Pancreas (tissue), 10 donors: Measurements from ENCODE around the gene ZBED3. TPM values are rescaled to one million over a fixed set of nuclear protein-coding genes. Genes with fewer than 3 reads are reported as not detected.

Experiments used
- ATAC-seq, 4 donors: fragments of 200-7000 bp; cut with Tn5 transposase; one replicate each; pipeline versions ENCODE4 v1.8.0 to v1.9.1; 2020; ENCODE audit warnings: mild to moderate bottlenecking in 4 of 4, moderate library complexity in 4 of 4
- DNase-seq, 6 donors: peaks; one replicate each; pipeline ENCODE4 v3.0.0-alpha.2; 2020
- FAIRE-seq: peaks from 2 replicates; lab custom pipeline; 2012; peaks lifted over from hg19 to GRCh38; lab: Jason Lieb, UNC
- H3K27ac ChIP-seq, 4 donors: fragments of 200-600 bp; sonication (generic); 1 replicate in 3 of 4; 2 replicates in 1 of 4; pipeline versions ENCODE4 v1.5.0 to v1.8.0; 2020
- H3K27me3 ChIP-seq, 4 donors: fragments of 200-600 bp; one replicate each; pipeline ENCODE4 v1.8.0; 2021
- H3K36me3 ChIP-seq, 3 donors: fragments of 200-600 bp; sonication (generic) in 1 of 3; one replicate each; pipeline versions ENCODE4 v1.5.0 to v1.8.0; 2020 to 2021
- H3K4me1 ChIP-seq, 3 donors: fragments of 200-600 bp; one replicate each; pipeline ENCODE4 v1.8.0; 2021
- H3K4me3 ChIP-seq, 4 donors: fragments of 200-600 bp; sonication (generic) in 2 of 4; one replicate each; pipeline versions ENCODE4 v1.5.0 to v1.8.0; 2020 to 2021
- H3K9me3 ChIP-seq, 4 donors: fragments of 200-600 bp; one replicate each; pipeline ENCODE4 v1.8.0; 2021
- CTCF ChIP-seq, 4 donors: fragments of 200-600 bp; sonication (generic) in 3 of 4; IDR thresholded peaks; one replicate each; pipeline versions ENCODE4 v1.5.0 to v1.8.0; 2021; ENCODE audit warnings: antibody characterized with exemption in 4 of 4
- WGBS, 2 donors: extraction: QIAGEN DNeasy Blood & Tissue Kit; methylation state at CpG; one replicate each; pipeline ENCODE4 v1.1.7; 2013; 5-methylcytosine and 5-hydroxymethylcytosine counted together
- intact Hi-C, 3 donors: fragments of 100-400 bp; cut with DNase I; formaldehyde crosslinking; loops; one replicate each; pipeline versions ENCODE4 v1.11.1 to v1.14.2; 2022
- polyA plus RNA-seq, 2 donors: library from polyadenylated mRNA; stranded (reverse); fragments of 200-250 nt; gene quantifications; one replicate each; pipeline ENCODE4 v1.2.3, GENCODE V29; 2013
- total RNA-seq, 6 donors: library from RNA; stranded (reverse); fragmentation: NEBNext Ultra II Directional in 4 of 6; extraction: Animal tissue kit (Norgen Biotek cat#: 25700) in 4 of 6; gene quantifications; one replicate each; pipeline versions ENCODE4 v1.2.1 to v1.2.4, GENCODE V29; 2021 to 2023
- donor health status: healthy with polysubstance abuse.
- donor health status: DM: no; HTN: no; CAD: no; lungs with moderate emphysema.
- donor health status: DM: no; HTN: no; CAD: no.
- donor health status: control.
- donor health status: control.
- donor health status: Bipolar disorder and iron deficiency.
- donor health status: DM: yes; HTN: yes; CAD: no.
- donor health status: DM: no; HTN: no; CAD: no.
- donor health status: DM: no; HTN: no; CAD: no.
- donor health status: DM: yes; HTN: yes; CAD: no.

The ZBED3 gene
- total and polyA plus RNA-seq, 8 donors, result 4.2 to 20.8 (median 9.1) TPM

GRCh38 chr5:77104813-77105212, 17.7 kb upstream of the ZBED3 start:
- no peak for DNase-seq
- no peak for ATAC-seq
- no peak overlapping the region for H3K4me3 ChIP-seq
- H3K27ac ChIP-seq, result no peak overlapping the region
- no peaks in the 10 kb centered on the region for H3K4me1 ChIP-seq
- peaks cover 0 to 4% (median 0%) of the 10 kb centered on the region in 3 donors for H3K36me3 ChIP-seq
- intact Hi-C loops, result no loop called here
- FAIRE-seq, result no peak
- TF ChIP-seq CTCF (IDR thresholded peaks at IDR 0.05), result no peak
- H3K27me3 ChIP-seq, result no peaks in the 10 kb centered on the region
- no peaks in the 10 kb centered on the region for H3K9me3 ChIP-seq

- Histone ChIP-seq H3K4me3 (no peak overlapping the region), H3K36me3 (peaks cover 0 to 4% (median 0%) of the 10 kb centered on the region in 3 donors), H3K4me1 (no peaks in the 10 kb centered on the region), H3K27ac (no peak overlapping the region), H3K9me3 (no peaks in the 10 kb centered on the region), H3K27me3 (no peaks in the 10 kb centered on the region)
- WGBS, 2 donors, result 92 to 100% methylated on average over 1 of the region's 1 CpG
- no peak for TF ChIP-seq CTCF (IDR thresholded peaks at IDR 0.05)
- intact Hi-C loops, result no loop called here
- no peak for ATAC-seq
- no peak for FAIRE-seq
- DNase-seq, result no peak
Observed at GRCh38 chr5:77103457-77103856, 16.4 kb upstream of the ZBED3 start.

- intact Hi-C loops, result no loop called here
- no peak for TF ChIP-seq CTCF (IDR thresholded peaks at IDR 0.05)
- ATAC-seq (no peak), FAIRE-seq (no peak), DNase-seq (no peak)
- H3K4me3 ChIP-seq, result no peak overlapping the region
- no peaks in the 10 kb centered on the region for H3K4me1 ChIP-seq
- WGBS, 2 donors, result 92 to 95% methylated on average over 7 of the region's 7 CpGs
- H3K9me3 ChIP-seq, result no peaks in the 10 kb centered on the region
- peaks cover 0 to 4% (median 0%) of the 10 kb centered on the region in 3 donors for H3K36me3 ChIP-seq
- H3K27ac ChIP-seq, result no peak overlapping the region
- no peaks in the 10 kb centered on the region for H3K27me3 ChIP-seq
Observed at GRCh38 chr5:77102549-77102948, 15.5 kb upstream of the ZBED3 start.

- no peak for DNase-seq
- no peaks in the 10 kb centered on the region for H3K9me3 ChIP-seq
- 86 to 90% methylated on average over 4 of the region's 4 CpGs for WGBS, 2 donors
- H3K4me1 ChIP-seq, result no peaks in the 10 kb centered on the region
- FAIRE-seq, result no peak
- TF ChIP-seq CTCF (IDR thresholded peaks at IDR 0.05), result no peak
- H3K36me3 ChIP-seq, result peaks cover 0 to 4% (median 0%) of the 10 kb centered on the region in 3 donors
- H3K27me3 ChIP-seq, result no peaks in the 10 kb centered on the region
- intact Hi-C loops, result no loop called here
- no peak overlapping the region for H3K4me3 ChIP-seq
- ATAC-seq, result no peak
- no peak overlapping the region for H3K27ac ChIP-seq
Observed at GRCh38 chr5:77101298-77101697, 14.2 kb upstream of the ZBED3 start.

- FAIRE-seq (no peak), DNase-seq (no peak), ATAC-seq (no peak)
- Histone ChIP-seq H3K4me3 (no peak overlapping the region), H3K4me1 (no peaks in the 10 kb centered on the region), H3K27ac (no peak overlapping the region), H3K36me3 (no peaks in the 10 kb centered on the region), H3K9me3 (no peaks in the 10 kb centered on the region), H3K27me3 (no peaks in the 10 kb centered on the region)
- no peak for TF ChIP-seq CTCF (IDR thresholded peaks at IDR 0.05)
- intact Hi-C loops, result no loop called here
- WGBS, 2 donors, result 81 to 86% methylated on average over 4 of the region's 4 CpGs
Observed at GRCh38 chr5:77095189-77095588, 8.1 kb upstream of the ZBED3 start.
